NCI-H2171 treated with DMSO at 0.1 percent for 48 hours (cell line): ENCODE measurements around the gene MRPL18.
"Not testable (repeated sequence)": the region's sequence is repeated elsewhere in the genome, so short reads cannot be mapped to it uniquely, and the experiment has no call there.

Experiments
- DNase-seq: peaks from one replicate; lab custom pipeline; 2025; lab: John Stamatoyannopoulos, UW

MRPL18 gene

GRCh38 chr6:159790149-159790955 lies at the start of gene MRPL18:
TSS of gene MRPL18 (plus strand) at chr6:159790467. CDS start at chr6:159790588, 121 bp downstream.
- DNase-seq, result peak; percentile 97

GRCh38 chr6:159742165-159742564 lies 48.1 kb upstream of the MRPL18 start:
- DNase-seq, result no peak

- DNase-seq, result no peak
Observed at GRCh38 chr6:159745081-159745480, 45.2 kb upstream of the MRPL18 start.

- no peak for DNase-seq
Observed at GRCh38 chr6:159746759-159747158, 43.5 kb upstream of the MRPL18 start.

- DNase-seq, result not testable (repeated sequence)
Observed at GRCh38 chr6:159748127-159748526, 42.1 kb upstream of the MRPL18 start.

GRCh38 chr6:159751448-159751847 lies 38.8 kb upstream of the MRPL18 start:
- no peak for DNase-seq

GRCh38 chr6:159753081-159753872 lies 37.0 kb upstream of the MRPL18 start:
- no peak for DNase-seq

GRCh38 chr6:159754401-159754800 lies 35.9 kb upstream of the MRPL18 start:
- DNase-seq, result no peak

- no peak for DNase-seq
Observed at GRCh38 chr6:159754959-159755914, 35.0 kb upstream of the MRPL18 start.

- no peak for DNase-seq
Observed at GRCh38 chr6:159756508-159756907, 33.8 kb upstream of the MRPL18 start.

GRCh38 chr6:159758031-159759001 lies 32.0 kb upstream of the MRPL18 start:
- no peak for DNase-seq

- DNase-seq, result no peak
Observed at GRCh38 chr6:159759645-159760044, 30.6 kb upstream of the MRPL18 start.

- no peak for DNase-seq
Observed at GRCh38 chr6:159760602-159761057, 29.6 kb upstream of the MRPL18 start.

- DNase-seq, result no peak
Observed at GRCh38 chr6:159761129-159761872, 29.0 kb upstream of the MRPL18 start.

GRCh38 chr6:159761873-159762680 lies 28.2 kb upstream of the MRPL18 start, which contains the start of gene ACAT2:
TSS of gene ACAT2 (plus strand) at chr6:159762045. CDS start at chr6:159762088, 43 bp downstream.
- DNase-seq, result peak; percentile 95

- DNase-seq, result no peak
Observed at GRCh38 chr6:159762681-159763293, 27.5 kb upstream of the MRPL18 start.

- DNase-seq, result no peak
Observed at GRCh38 chr6:159766906-159767305, 23.4 kb upstream of the MRPL18 start.

- no peak for DNase-seq
Observed at GRCh38 chr6:159769470-159769869, 20.8 kb upstream of the MRPL18 start.
